Panc1 (cell line): ENCODE results near the gene OR2V1. TPM values are rescaled to one million over a fixed set of nuclear protein-coding genes. Genes with fewer than 3 reads are reported as not detected.

Source experiments
- ATAC-seq: fragments of 200-7000 bp; cut with Tn5 transposase; 2 replicates; pipeline ENCODE4 v1.9.1; 2020; ENCODE audit warnings: mild to moderate bottlenecking, moderate library complexity
- BruUV-seq: library from RNA; stranded (reverse); fragments of 400-500 nt; replicated peaks from 2 replicates; lab custom pipeline; 2021; lab: Mats Ljungman, UMichigan
- CTCF ChIA-PET: fragments of 300-600 bp; sonication (Branson Sonifier 250); formaldehyde crosslinking; loops from one replicate; lab custom pipeline; 2022; ENCODE audit warnings: antibody characterized with exemption; lab: Charles Lee
- POLR2A ChIA-PET: fragments of 300-600 bp; sonication (Branson Sonifier 250); formaldehyde crosslinking; loops from one replicate; lab custom pipeline; 2022; ENCODE audit warnings: antibody characterized with exemption; lab: Charles Lee
- DNase-seq: peaks from one replicate; pipeline ENCODE4 v3.0.0-alpha.2; 2010; ENCODE audit warnings: low read depth, low spot score
- H3K27ac ChIP-seq: 2 replicates; pipeline ENCODE4 v1.5.1; 2011; ENCODE audit warnings: mild to moderate bottlenecking, low read length, inconsistent platforms
- H3K27me3 ChIP-seq: fragments of 200-500 bp; sonication (Bioruptor generic); 2 replicates; pipeline ENCODE4 v1.6.0; 2014; ENCODE audit warnings: low read length, inconsistent platforms; ENCODE audit not compliant: control insufficient read depth, insufficient read depth
- H3K36me3 ChIP-seq: fragments of 200-500 bp; sonication (Bioruptor generic); 2 replicates; pipeline ENCODE4 v1.5.1; 2014; ENCODE audit warnings: inconsistent platforms, mild to moderate bottlenecking, low read length, moderate library complexity; ENCODE audit not compliant: control insufficient read depth, insufficient read depth
- H3K4me1 ChIP-seq: 2 replicates; pipeline ENCODE4 v1.5.1; 2011; ENCODE audit warnings: inconsistent platforms, mild to moderate bottlenecking, low read length, moderate library complexity; ENCODE audit not compliant: control insufficient read depth, insufficient read depth
- H3K4me3 ChIP-seq, 2 experiments: 2 replicates each; pipeline ENCODE4 v1.5.1; 2011 to 2012; ENCODE audit warnings: low read depth in 2 of 2, low read length in 2 of 2, mild to moderate bottlenecking in 2 of 2, inconsistent platforms in 1 of 2, moderate library complexity in 1 of 2
- H3K9me3 ChIP-seq: fragments of 200-500 bp; sonication (Bioruptor generic); 2 replicates; pipeline ENCODE4 v1.5.1; 2014; ENCODE audit warnings: low read depth, mild to moderate bottlenecking, inconsistent platforms, low read length, moderate library complexity; ENCODE audit not compliant: control insufficient read depth, insufficient read depth
- CTCF ChIP-seq: fragments of 450-650 bp; IDR thresholded peaks from 2 replicates; pipeline ENCODE4 v1.5.1; 2017; ENCODE audit warnings: mild to moderate bottlenecking
- POLR2AphosphoS5 ChIP-seq: IDR thresholded peaks from 2 replicates; pipeline ENCODE4 v1.6.1; 2012; ENCODE audit warnings: mild to moderate bottlenecking, low read depth, low read length, moderate library complexity
- SIN3A ChIP-seq: IDR thresholded peaks from 2 replicates; pipeline ENCODE4 v1.6.1; 2012; ENCODE audit warnings: low read depth, mild to moderate bottlenecking, low read length, moderate library complexity, borderline replicate concordance; ENCODE audit not compliant: insufficient read depth
- TCF7L2 ChIP-seq: IDR thresholded peaks from 2 replicates; pipeline ENCODE4 v1.6.1; 2011; ENCODE audit warnings: mild to moderate bottlenecking, low read depth, low read length, inconsistent platforms
- in situ Hi-C: cut with HindIII; loops from 2 replicates; pipeline ENCODE4 v1.10.0; 2016; ENCODE audit warnings: low sequenced_read_pairs, low pct_unique_long_range_greater_than_20kb
- intact Hi-C: fragments of 100-400 bp; cut with micrococcal nuclease; formaldehyde crosslinking; loops from one replicate; pipeline ENCODE4 v1.10.0; 2022; ENCODE audit not compliant: unreplicated experiment
- total RNA-seq: library from RNA; stranded (reverse); gene quantifications from one replicate; pipeline ENCODE4 v1.2.1, GENCODE V29; 2021; ENCODE audit not compliant: unreplicated experiment
- TF ChIP-seq, protein P1 (sequence below), 2 experiments: IDR thresholded peaks; 2 replicates each; pipeline ENCODE4 v1.6.1; 2011 to 2012; ENCODE audit warnings: low read depth in 2 of 2, control low read depth in 1 of 2, low read length in 1 of 2, mild to moderate bottlenecking in 1 of 2, moderate library complexity in 1 of 2; ENCODE audit not compliant: insufficient read depth in 1 of 2

The OR2V1 gene
- total RNA-seq, 1 experiment from 2014 or later, result not detected

DNA sequence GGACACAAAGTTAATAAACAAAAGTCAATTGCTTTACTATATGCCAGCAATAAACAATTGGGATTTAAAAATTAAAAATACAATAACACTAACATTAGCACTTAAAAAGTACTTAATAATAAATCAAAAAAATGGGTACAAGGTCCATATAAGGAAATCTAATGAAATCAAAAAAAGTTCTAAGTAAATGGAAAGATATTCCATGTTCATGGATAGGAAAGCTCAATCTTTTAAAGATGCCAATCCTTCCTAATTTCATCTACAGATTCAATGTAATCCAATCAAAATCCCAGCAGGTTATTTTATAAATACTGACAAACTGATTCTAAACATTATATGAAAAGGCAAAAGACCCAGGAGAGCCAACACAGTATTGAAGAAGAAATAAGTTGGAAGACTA, 49.0 kb downstream of the OR2V1 start:
- Histone ChIP-seq H3K27me3 (no peaks in the 10 kb centered on the region), H3K4me1 (no peaks in the 10 kb centered on the region), H3K36me3 (no peaks in the 10 kb centered on the region), H3K9me3 (no peaks in the 10 kb centered on the region), H3K4me3 (no peak overlapping the region), H3K27ac (no peak overlapping the region)
- ChIA-PET POLR2A (no interaction called here), CTCF (no interaction called here)
- ATAC-seq (no peak), DNase-seq (no peak)
- in situ Hi-C loops (no loop called here), intact Hi-C loops (no loop called here)
- BruUV-seq, result no TSS peak
- TF ChIP-seq SIN3A, result no peak
- no peak for TF ChIP-seq TCF7L2
- no peak for TF ChIP-seq CTCF
- no peak for TF ChIP-seq POLR2AphosphoS5
- TF ChIP-seq, protein P1, sequence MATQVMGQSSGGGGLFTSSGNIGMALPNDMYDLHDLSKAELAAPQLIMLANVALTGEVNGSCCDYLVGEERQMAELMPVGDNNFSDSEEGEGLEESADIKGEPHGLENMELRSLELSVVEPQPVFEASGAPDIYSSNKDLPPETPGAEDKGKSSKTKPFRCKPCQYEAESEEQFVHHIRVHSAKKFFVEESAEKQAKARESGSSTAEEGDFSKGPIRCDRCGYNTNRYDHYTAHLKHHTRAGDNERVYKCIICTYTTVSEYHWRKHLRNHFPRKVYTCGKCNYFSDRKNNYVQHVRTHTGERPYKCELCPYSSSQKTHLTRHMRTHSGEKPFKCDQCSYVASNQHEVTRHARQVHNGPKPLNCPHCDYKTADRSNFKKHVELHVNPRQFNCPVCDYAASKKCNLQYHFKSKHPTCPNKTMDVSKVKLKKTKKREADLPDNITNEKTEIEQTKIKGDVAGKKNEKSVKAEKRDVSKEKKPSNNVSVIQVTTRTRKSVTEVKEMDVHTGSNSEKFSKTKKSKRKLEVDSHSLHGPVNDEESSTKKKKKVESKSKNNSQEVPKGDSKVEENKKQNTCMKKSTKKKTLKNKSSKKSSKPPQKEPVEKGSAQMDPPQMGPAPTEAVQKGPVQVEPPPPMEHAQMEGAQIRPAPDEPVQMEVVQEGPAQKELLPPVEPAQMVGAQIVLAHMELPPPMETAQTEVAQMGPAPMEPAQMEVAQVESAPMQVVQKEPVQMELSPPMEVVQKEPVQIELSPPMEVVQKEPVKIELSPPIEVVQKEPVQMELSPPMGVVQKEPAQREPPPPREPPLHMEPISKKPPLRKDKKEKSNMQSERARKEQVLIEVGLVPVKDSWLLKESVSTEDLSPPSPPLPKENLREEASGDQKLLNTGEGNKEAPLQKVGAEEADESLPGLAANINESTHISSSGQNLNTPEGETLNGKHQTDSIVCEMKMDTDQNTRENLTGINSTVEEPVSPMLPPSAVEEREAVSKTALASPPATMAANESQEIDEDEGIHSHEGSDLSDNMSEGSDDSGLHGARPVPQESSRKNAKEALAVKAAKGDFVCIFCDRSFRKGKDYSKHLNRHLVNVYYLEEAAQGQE (IDR thresholded peaks at IDR 0.05; ENCODE audit: insufficient read depth in 1 of 2, low read depth in 2 of 2, low read length in 1 of 2), result no peak

- Histone ChIP-seq H3K9me3 (no peaks in the 10 kb centered on the region), H3K27me3 (no peaks in the 10 kb centered on the region), H3K36me3 (no peaks in the 10 kb centered on the region), H3K27ac (no peak overlapping the region), H3K4me1 (no peaks in the 10 kb centered on the region), H3K4me3 (no peak overlapping the region)
- in situ Hi-C loops (no loop called here), intact Hi-C loops (no loop called here)
- ATAC-seq (no peak), DNase-seq (no peak)
- ChIA-PET CTCF (interaction anchor here (0.6 kb wide), 1 partner anchor 11 kb away, joined by 3 read pairs; no protein-coding TSS in a partner anchor), POLR2A (no interaction called here)
- no TSS peak for BruUV-seq
- TF ChIP-seq, protein P1 (IDR thresholded peaks at IDR 0.05; ENCODE audit: insufficient read depth in 1 of 2, low read depth in 2 of 2, low read length in 1 of 2), result no peak
- TF ChIP-seq SIN3A (no peak), TCF7L2 (no peak), POLR2AphosphoS5 (no peak), CTCF (no peak)
Measured at GRCh38 chr5:181076920-181077319, 54.0 kb downstream of the OR2V1 start.

Other genes starting within 250 kb of the OR2V1 start
- gene BTNL8, start 232.0 kb downstream of the OR2V1 start, total RNA-seq, result not detected
- gene BTNL3, start 142.3 kb downstream of the OR2V1 start, total RNA-seq, result not detected
- gene BTNL9, start 90.9 kb downstream of the OR2V1 start, total RNA-seq, result 37.5 TPM
- not detected for gene OR2V2, start 16.4 kb upstream of the OR2V1 start, total RNA-seq
- gene TRIM7, start 74.0 kb upstream of the OR2V1 start, total RNA-seq, result 25.8 TPM
- gene TRIM41, start 92.1 kb upstream of the OR2V1 start, total RNA-seq, result 58.3 TPM
- 1,623 TPM for gene RACK1, start 112.7 kb upstream of the OR2V1 start, total RNA-seq
- 9.3 TPM for gene TRIM52, start 130.0 kb upstream of the OR2V1 start, total RNA-seq
- gene OR4F3, start 236.1 kb upstream of the OR2V1 start, total RNA-seq, result not detected